ENCODE measurements around the gene GRID2.

The GRID2 gene

DNA sequence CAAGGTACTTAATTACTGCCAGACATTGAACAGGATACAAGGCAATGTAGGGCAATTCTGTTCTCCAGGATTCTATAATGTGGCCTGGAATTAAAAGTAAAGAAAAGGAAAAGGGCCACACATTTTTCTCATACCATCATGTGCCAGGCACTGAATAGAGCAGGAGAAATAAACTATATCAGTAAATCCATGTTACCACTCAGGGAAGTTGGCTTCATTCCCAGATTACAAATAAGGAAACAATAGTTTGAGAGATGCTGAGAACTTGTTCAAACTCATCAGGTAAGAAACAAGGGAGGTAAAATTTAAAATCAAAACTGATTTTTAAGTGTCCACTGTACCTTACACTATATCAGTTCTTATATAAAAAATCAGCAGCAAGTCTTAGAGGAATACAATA, 879.8 kb downstream of the GRID2 start:
- no peak for DNase-seq (ENCODE audit: extremely low read depth, low read depth)
- TF ChIP-seq, protein P1, sequence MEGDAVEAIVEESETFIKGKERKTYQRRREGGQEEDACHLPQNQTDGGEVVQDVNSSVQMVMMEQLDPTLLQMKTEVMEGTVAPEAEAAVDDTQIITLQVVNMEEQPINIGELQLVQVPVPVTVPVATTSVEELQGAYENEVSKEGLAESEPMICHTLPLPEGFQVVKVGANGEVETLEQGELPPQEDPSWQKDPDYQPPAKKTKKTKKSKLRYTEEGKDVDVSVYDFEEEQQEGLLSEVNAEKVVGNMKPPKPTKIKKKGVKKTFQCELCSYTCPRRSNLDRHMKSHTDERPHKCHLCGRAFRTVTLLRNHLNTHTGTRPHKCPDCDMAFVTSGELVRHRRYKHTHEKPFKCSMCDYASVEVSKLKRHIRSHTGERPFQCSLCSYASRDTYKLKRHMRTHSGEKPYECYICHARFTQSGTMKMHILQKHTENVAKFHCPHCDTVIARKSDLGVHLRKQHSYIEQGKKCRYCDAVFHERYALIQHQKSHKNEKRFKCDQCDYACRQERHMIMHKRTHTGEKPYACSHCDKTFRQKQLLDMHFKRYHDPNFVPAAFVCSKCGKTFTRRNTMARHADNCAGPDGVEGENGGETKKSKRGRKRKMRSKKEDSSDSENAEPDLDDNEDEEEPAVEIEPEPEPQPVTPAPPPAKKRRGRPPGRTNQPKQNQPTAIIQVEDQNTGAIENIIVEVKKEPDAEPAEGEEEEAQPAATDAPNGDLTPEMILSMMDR (IDR thresholded peaks at IDR 0.05; ENCODE audit: low read depth, low read length) = no peak

DNA sequence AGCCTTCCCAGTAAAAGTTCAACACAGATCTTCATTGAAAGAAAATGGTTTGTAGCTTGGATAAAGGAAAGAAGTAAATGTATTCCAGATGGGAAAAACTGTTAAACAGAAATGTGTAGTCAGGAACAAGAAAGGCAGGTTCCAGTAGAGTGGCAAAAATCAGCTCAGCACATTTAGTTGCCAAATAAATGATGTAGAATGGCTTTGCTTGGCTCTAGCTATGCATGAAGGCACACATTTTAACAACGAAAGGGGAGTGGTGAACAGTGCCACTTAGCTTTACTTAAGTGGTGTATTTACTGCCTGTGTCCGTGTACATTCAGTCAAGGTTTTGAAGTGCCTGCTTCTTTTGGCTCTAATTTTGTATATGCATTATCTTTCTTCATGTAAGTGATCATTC, 880.3 kb downstream of the GRID2 start:
- TF ChIP-seq, protein P1 (IDR thresholded peaks at IDR 0.05; ENCODE audit: low read depth, low read length) = no peak
- DNase-seq (ENCODE audit: extremely low read depth, low read depth) = no peak

DNA sequence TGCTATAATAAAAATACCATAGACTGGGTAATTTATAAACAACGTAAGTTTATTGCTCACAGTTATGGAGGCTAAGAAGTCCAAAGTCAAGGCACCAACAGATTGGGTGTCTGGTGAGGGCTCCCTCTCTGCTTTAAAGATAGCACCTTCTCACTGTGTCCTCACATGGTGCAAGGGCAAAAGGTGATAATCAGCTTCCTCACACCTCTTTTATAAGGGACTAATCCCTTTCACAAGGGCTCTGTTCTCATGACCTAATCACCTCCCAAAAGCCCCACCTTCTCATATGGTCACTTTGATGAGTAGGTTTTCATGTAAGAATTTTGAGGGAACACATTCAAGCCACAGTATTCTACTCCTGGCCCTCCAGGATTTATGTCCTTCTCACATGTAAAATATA, 883.1 kb downstream of the GRID2 start:
- no peak for DNase-seq (ENCODE audit: extremely low read depth, low read depth)
- TF ChIP-seq, protein P1 (IDR thresholded peaks at IDR 0.05; ENCODE audit: low read depth, low read length) = no peak

DNA sequence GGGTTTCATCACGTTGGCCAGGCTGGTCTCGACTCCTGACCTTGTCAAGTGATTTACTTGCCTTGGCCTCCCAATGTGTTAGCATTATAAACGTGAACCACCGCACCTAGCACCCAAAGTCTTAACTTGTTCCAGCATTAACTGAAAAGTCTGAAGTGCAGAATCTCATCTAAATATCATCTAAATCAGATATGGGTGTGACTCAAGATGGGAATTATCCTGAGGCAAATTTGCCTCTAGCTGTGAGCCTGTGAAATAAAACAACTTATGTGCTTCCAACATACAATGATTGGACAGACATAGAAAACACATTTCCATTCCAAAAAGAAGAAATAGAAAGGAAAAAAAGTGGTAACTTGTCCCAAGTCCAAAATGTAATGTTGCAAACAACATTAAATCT, 883.7 kb downstream of the GRID2 start:
- TF ChIP-seq, protein P1 (IDR thresholded peaks at IDR 0.05; ENCODE audit: low read depth, low read length) = no peak
- DNase-seq (ENCODE audit: extremely low read depth, low read depth) = no peak

DNA sequence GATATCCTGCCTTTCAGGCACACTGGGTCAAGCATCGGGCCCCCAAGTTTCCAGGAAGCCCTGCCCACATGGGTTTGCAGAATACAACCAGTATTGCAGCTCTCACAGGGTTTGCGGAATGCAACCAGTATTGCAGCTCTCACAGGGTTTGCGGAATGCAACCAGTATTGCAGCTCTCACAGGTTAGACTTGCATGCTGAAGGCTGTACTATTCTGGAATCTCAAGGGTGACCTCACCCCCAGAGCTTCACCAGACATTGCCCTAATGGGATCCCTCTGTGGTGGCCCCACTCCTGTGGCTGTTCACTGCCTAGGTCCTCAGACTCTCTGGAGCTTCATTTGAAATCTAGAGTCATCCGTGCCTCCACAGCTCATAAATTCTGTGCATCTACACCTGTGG, 884.1 kb downstream of the GRID2 start:
- no peak for DNase-seq (ENCODE audit: extremely low read depth, low read depth)
- TF ChIP-seq, protein P1 (IDR thresholded peaks at IDR 0.05; ENCODE audit: low read depth, low read length) = no peak

DNA sequence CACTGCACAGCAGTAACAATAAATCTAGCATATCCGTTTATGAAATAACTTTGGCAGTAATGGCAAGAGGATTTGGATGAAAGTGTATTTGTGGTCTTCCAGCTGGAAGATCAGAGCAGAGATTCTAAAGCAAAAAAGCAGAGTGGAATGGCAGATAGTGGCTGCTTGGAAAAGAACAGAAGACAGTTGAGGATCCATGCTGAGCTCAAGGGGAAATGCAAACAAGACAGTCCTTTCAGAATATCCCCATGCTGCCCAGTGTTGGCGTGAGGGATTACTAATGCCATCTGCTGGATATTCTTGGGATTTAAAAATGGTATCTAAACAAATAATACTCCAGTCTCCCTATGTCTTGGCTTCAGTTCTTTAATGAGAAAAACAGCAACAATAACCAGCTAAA, 895.7 kb downstream of the GRID2 start:
- no peak for DNase-seq (ENCODE audit: extremely low read depth, low read depth)
- TF ChIP-seq, protein P1 (IDR thresholded peaks at IDR 0.05; ENCODE audit: low read depth, low read length) = peak; percentile 49

DNA sequence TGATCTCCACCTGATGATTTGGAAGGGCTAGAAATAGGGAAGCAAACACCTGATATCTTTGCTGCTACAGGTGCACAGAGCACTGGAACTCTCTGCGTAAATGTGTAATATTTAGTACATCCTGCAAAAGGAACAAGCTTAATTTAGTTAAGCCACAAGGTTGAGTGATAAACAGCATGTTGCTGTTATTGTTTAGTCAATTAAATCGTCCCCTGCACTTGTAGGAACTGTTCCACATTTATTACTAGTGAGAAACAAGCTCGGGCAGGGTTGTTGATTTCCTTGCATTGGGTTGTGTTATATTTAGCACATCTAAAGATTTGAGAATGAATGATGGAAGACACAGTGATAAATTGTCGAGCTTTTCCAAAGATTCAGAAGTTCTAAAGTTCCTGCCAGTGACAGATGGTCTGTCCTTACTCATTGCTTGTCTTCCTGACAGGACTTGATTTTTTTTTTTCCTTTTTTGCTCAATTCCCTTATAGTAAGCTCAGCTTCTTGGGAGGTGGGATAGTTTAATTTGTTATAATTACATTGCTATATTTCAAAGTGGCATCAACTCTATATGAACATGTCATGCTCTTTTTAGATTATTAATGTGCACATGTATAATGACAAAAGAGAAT, 897.8 kb downstream of the GRID2 start:
- TF ChIP-seq, protein P1 (IDR thresholded peaks at IDR 0.05; ENCODE audit: low read depth, low read length) = no peak

More for the DNA sequence above, 897.8 kb downstream of the GRID2 start:
- no peak for DNase-seq (ENCODE audit: extremely low read depth, low read depth)

Measured in AG09319 (cell line).